AG04449 (cell line): ENCODE data around the gene SLC4A4.

Experiments
- CTCF ChIA-PET: fragments of 350-600 bp; formaldehyde crosslinking; extraction: SDS; loops from one replicate; lab custom pipeline; 2021; ENCODE audit warnings: antibody characterized with exemption; lab: Yijun Ruan, JAX
- POLR2A ChIA-PET: fragments of 400-600, 350-600 bp; formaldehyde crosslinking; extraction: SDS; loops from one replicate; lab custom pipeline; 2020; ENCODE audit warnings: antibody characterized with exemption, inconsistent platforms; lab: Yijun Ruan, JAX
- DNase-seq: peaks from one replicate; pipeline ENCODE4 v3.0.0-alpha.2; 2010; ENCODE audit warnings: low read depth, low spot score
- H3K4me3 ChIP-seq: 2 replicates; pipeline ENCODE4 v1.5.1; 2011; ENCODE audit warnings: low read depth, mild to moderate bottlenecking, control low read depth, low read length
- TF ChIP-seq, protein P1 (sequence below): IDR thresholded peaks from one replicate; pipeline ENCODE4 v1.5.1; 2011; ENCODE audit warnings: mild to moderate bottlenecking, moderate library complexity, low read length, control low read depth, inconsistent platforms; ENCODE audit not compliant: insufficient read depth; ENCODE audit errors: missing control alignments

Gene SLC4A4

DNA sequence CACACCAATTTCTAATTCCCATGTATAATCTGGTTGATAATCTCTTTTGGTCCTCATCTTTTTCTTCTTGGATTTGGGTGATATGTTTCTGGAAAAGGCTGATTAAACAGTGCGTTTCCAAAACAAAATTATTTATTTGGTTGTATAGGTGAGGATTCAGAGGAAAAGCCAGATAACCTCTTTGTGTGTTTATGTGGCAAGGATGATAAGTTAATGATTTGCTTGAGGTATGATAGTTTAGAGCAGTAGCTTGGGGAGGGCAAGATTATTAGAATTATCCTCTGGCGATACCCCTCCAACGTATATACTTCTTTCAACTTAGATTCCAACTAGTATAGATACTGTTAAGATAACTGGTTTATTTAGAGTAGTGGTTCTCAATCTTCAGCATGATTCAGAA is 53.3 kb downstream of the SLC4A4 start:
- CTCF ChIA-PET: no interaction called here
- POLR2A ChIA-PET: no interaction called here
- TF ChIP-seq, protein P1, sequence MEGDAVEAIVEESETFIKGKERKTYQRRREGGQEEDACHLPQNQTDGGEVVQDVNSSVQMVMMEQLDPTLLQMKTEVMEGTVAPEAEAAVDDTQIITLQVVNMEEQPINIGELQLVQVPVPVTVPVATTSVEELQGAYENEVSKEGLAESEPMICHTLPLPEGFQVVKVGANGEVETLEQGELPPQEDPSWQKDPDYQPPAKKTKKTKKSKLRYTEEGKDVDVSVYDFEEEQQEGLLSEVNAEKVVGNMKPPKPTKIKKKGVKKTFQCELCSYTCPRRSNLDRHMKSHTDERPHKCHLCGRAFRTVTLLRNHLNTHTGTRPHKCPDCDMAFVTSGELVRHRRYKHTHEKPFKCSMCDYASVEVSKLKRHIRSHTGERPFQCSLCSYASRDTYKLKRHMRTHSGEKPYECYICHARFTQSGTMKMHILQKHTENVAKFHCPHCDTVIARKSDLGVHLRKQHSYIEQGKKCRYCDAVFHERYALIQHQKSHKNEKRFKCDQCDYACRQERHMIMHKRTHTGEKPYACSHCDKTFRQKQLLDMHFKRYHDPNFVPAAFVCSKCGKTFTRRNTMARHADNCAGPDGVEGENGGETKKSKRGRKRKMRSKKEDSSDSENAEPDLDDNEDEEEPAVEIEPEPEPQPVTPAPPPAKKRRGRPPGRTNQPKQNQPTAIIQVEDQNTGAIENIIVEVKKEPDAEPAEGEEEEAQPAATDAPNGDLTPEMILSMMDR: no peak
- H3K4me3 ChIP-seq: no peak overlapping the region
- no peak for DNase-seq

DNA sequence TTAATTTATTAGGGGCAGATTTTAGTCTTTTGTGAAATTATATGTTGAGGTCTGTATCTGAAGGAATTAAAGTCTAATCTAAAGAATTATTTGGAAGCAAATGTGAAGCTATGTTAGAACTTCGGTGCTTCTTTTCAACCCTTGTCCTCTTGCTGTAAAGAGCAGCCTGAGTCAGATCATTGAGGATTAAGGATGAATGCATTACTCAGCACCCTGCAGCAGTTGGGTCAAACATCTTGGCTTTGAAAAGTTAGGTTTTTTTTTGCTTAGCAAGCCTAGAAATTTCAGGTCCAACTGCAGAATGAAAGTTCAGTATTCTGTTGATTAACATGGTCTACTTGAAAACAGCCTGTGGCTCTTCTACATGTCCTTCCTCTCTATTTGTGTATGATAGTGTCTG is 57.6 kb downstream of the SLC4A4 start:
- ChIA-PET POLR2A (interaction anchor here (0.7 kb wide), 1 partner anchor 55 kb away, joined by 3 read pairs; no protein-coding TSS in a partner anchor), CTCF (interaction anchor here (0.8 kb wide), 1 partner anchor 13 kb away, joined by 3 read pairs; no protein-coding TSS in a partner anchor)

DNA sequence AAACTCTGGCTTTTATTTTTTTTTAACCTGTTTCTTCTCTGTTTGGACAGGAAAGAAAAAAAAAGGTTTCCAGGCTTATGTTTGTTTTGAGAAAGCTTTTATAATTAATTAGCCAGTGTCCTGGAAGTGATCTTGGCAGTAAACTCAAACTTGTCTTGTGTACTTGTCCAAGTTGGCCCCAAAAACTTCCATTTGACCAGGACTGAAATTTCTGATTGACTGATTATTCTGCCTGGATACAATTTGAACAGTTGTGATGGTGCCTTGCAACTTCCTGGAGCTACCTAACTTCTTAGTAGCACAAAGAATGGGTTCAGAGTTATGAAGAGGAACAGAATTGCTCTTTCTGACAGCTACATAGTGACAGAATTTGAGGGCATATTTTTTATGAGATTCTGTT is 62.0 kb downstream of the SLC4A4 start:
- CTCF ChIA-PET: no interaction called here
- TF ChIP-seq, protein P1: no peak
- no peak for DNase-seq
- no peak overlapping the region for H3K4me3 ChIP-seq
- POLR2A ChIA-PET: no interaction called here

More for the DNA sequence above, 57.6 kb downstream of the SLC4A4 start:
- H3K4me3 ChIP-seq: no peak overlapping the region
- TF ChIP-seq, protein P1: no peak
- no peak for DNase-seq

DNA sequence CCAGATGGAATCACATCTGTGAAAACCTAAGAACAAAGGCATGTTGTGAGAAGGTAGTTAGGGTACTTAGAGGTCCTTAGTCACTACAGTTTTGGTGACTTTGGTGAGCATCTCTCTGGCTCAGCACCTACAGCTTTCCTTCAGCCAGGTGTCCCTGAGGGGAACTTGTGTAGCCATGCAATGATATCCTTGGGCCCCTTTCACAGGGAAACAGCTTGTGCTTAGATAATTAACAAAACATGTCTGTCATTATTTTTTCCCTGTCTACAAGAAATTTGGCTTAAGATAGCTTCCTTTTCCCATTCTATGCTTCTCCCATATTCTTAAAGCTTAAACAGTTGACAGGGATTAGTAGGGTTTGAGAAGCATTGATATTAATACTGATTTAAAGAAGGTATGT is 63.8 kb downstream of the SLC4A4 start:
- no peak overlapping the region for H3K4me3 ChIP-seq
- ChIA-PET POLR2A (no interaction called here), CTCF (interaction anchor here (1.2 kb wide), 1 partner anchor 219 kb away, joined by 5 read pairs; no protein-coding TSS in a partner anchor)
- DNase-seq: no peak
- TF ChIP-seq, protein P1: no peak

DNA sequence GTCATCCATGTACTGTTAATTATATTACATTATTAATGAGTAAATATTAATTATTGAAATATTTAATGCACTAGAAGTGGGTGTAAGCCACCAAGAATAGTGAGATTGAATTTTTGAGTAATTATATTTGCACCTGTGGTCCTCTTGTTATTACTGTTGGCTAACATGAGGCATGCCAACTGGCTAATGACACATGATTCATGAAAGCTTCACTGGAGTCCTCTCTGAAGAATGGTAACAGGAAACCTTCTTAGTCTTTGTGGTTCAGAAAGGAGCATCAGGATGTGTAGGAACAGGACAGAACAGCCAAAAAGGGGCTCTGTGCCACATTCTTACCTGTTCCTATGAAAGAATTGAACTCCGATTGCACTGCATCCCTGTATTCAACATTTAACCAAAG is 65.2 kb downstream of the SLC4A4 start:
- ChIA-PET CTCF (interaction anchor here (1.0 kb wide), 1 partner anchor 12 kb away, joined by 3 read pairs; no protein-coding TSS in a partner anchor), POLR2A (no interaction called here)
- TF ChIP-seq, protein P1: no peak
- no peak for DNase-seq
- no peak overlapping the region for H3K4me3 ChIP-seq

DNA sequence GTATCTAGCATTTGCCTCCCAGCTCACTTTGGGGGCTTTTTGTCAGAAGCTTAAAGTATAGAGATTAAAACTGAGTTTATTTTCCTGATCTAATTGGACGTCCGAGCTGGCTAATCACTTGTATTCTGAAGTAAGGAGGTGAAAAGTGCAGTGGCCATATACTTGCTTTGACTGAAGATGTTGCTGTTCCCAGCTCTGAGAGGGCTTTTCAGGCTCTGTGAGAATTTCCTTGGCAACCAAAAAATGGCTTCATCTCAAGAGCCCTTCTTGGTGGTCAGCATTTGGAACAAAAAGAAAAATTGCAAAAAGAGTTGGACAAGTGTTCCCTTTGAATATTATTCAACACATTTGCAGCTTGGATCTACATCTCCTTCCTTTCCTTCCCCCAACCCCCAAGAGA is 67.0 kb downstream of the SLC4A4 start:
- TF ChIP-seq, protein P1: no peak
- H3K4me3 ChIP-seq: no peak overlapping the region
- POLR2A ChIA-PET: no interaction called here
- no peak for DNase-seq
- CTCF ChIA-PET: interaction anchor here (1.2 to 1.3 kb wide), 3 partner anchors 131 to 214 kb away, joined by 3 read pairs; no protein-coding TSS in a partner anchor
